ENCODE measurements around the gene SMARCA4. TPM values are rescaled to one million over a fixed set of nuclear protein-coding genes. Genes with fewer than 3 reads are reported as not detected.

The SMARCA4 gene
- 251 to 274 TPM (median 259 TPM) in 3 replicates for total RNA-seq

- no peaks in the 10 kb centered on the region for H3K27me3 Mint-ChIP-seq (ENCODE audit: low read depth)
- no peaks in the 10 kb centered on the region for H3K36me3 Mint-ChIP-seq
- DNase-seq (ENCODE audit: low spot score in 2 of 2, unreplicated experiment in 2 of 2): peak; percentile 99 to 100
- peaks cover 23% of the 10 kb centered on the region for H3K4me1 Mint-ChIP-seq
- H3K27ac Mint-ChIP-seq: peak within 1 kb of the TSS; percentile 98
- H3K9me3 Mint-ChIP-seq: no peaks in the 10 kb centered on the region
- TF ChIP-seq CTCF (IDR thresholded peaks at IDR 0.05; ENCODE audit: unreplicated experiment): no peak
- peak within 1 kb of the TSS; percentile 89 for H3K4me3 Mint-ChIP-seq
These were observed at the start of gene SMARCA4 for GRCh38 chr19:10960314-10961072. Gene SMARCA4, plus strand, starts transcription at chr19:10961030. Its CDS starts 23,122 bp downstream, at chr19:10984152.

DNA sequence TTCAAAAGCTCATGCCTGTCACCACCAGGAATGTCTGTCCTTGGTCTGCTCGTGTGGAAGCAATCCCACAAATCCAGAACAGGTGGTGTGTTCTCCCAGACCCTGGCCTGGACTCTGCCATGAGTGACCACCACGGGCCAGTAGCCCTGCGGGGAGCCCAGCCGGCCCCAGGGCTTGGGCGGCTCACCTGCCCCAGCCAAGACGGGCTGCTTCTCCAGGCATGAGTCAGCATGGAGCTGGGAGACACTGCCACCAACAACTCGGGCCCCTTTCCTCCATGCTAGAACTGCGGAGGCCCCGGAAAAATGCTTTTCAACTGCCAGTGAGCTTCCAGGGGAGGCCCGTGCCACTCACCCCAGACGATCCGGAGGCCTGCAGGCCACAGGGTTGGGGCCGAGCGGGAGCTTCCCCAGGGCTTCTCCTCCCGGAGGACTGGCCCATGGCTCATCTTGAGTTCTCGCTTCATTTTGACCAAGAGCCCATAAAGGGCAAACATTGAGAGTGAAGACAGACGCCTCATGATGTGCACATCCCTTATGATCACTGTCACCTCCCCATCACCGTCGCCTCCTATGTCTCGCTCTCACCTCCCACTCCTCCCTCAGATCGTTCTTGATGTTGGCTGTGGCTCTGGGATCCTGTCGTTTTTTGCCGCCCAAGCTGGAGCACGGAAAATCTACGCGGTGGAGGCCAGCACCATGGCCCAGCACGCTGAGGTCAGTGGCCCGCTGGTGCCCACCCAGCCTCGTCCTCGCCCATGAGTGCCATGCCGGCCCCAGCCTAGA, 49.1 kb upstream of the SMARCA4 start:
- Mint-ChIP-seq H3K36me3 (peaks cover 15% of the 10 kb centered on the region), H3K4me1 (no peaks in the 10 kb centered on the region), H3K27ac (no peak overlapping the region), H3K27me3 (ENCODE audit: low read depth) (no peaks in the 10 kb centered on the region), H3K4me3 (no peak overlapping the region), H3K9me3 (no peaks in the 10 kb centered on the region)
- no peak for TF ChIP-seq CTCF (IDR thresholded peaks at IDR 0.05; ENCODE audit: unreplicated experiment)
- no peak for DNase-seq (ENCODE audit: low spot score in 2 of 2, unreplicated experiment in 2 of 2)

DNA sequence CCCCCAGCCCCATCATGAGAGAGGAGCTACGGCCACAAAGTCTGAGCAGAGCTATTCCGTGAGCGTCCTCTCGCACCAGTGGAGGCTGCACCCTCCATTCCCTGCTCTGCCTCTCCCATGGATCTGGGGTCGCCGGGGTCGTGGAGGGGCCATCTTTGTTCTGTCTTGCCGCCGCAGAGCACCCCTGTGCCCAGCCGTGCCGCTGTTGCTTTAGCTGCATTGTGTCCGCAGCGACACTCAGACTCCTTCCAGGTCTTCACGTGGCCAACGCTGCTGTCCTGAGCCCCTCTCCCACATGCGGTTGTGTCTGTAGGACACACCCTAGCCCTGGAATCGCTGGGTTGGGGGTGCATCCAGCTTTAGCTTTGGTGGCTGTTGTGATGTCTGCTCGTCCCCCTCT, 48.2 kb upstream of the SMARCA4 start:
- H3K9me3 Mint-ChIP-seq: no peaks in the 10 kb centered on the region
- H3K27me3 Mint-ChIP-seq (ENCODE audit: low read depth): no peaks in the 10 kb centered on the region
- DNase-seq (ENCODE audit: low spot score in 2 of 2, unreplicated experiment in 2 of 2): no peak
- no peak overlapping the region for H3K4me3 Mint-ChIP-seq
- H3K27ac Mint-ChIP-seq: no peak overlapping the region
- no peaks in the 10 kb centered on the region for H3K4me1 Mint-ChIP-seq
- H3K36me3 Mint-ChIP-seq: peaks cover 16% of the 10 kb centered on the region
- no peak for TF ChIP-seq CTCF (IDR thresholded peaks at IDR 0.05; ENCODE audit: unreplicated experiment)

DNA sequence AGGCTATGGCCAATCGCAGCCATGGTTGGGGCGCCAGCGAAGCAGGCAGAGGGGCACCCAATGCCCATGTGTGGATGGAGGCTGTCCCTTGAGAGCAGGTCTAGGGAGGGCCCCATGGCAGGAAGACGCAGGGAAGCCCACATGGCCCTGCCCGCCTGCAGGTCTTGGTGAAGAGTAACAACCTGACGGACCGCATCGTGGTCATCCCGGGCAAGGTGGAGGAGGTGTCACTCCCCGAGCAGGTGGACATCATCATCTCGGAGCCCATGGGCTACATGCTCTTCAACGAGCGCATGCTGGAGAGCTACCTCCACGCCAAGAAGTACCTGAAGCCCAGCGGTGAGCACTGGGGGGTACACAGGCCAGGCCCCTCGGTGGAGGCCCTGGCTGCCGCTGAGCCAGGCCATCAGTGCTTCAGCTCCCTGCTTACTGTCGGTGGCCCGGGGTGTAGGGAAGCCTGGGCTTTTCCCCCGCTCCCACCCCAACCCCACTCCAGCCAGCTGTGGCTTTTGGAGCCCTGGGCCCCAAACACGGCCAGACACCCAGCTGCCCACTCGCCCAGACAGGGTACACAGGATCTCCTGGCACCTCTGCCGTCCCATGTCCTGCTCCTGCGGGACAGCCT, 47.0 kb upstream of the SMARCA4 start:
- no peak for TF ChIP-seq CTCF (IDR thresholded peaks at IDR 0.05; ENCODE audit: unreplicated experiment)
- DNase-seq (ENCODE audit: low spot score in 2 of 2, unreplicated experiment in 2 of 2): no peak
- Mint-ChIP-seq H3K27me3 (ENCODE audit: low read depth) (no peaks in the 10 kb centered on the region), H3K4me3 (no peak overlapping the region), H3K36me3 (peaks cover 16% of the 10 kb centered on the region), H3K4me1 (no peaks in the 10 kb centered on the region), H3K27ac (no peak overlapping the region), H3K9me3 (no peaks in the 10 kb centered on the region)

- Mint-ChIP-seq H3K36me3 (peaks cover 16% of the 10 kb centered on the region), H3K27me3 (ENCODE audit: low read depth) (no peaks in the 10 kb centered on the region), H3K4me1 (no peaks in the 10 kb centered on the region), H3K27ac (no peak overlapping the region), H3K4me3 (no peak overlapping the region), H3K9me3 (no peaks in the 10 kb centered on the region)
- DNase-seq (ENCODE audit: low spot score in 2 of 2, unreplicated experiment in 2 of 2): no peak
- TF ChIP-seq CTCF (IDR thresholded peaks at IDR 0.05; ENCODE audit: unreplicated experiment): no peak
These were observed 45.4 kb upstream of the SMARCA4 start for GRCh38 chr19:10915130-10916091.

All from mesothelial cell of epicardium (in vitro differentiated cells).